ENCODE measurements around the gene YWHAH. TPM values are rescaled to one million over a fixed set of nuclear protein-coding genes. Genes with fewer than 3 reads are reported as not detected.
"Not testable (repeated sequence)": the region's sequence is repeated elsewhere in the genome, so short reads cannot be mapped to it uniquely, and the experiment has no call there.

The YWHAH gene
- polyA plus RNA-seq, 3 donors: 98.4 to 133 (median 110) TPM

DNA sequence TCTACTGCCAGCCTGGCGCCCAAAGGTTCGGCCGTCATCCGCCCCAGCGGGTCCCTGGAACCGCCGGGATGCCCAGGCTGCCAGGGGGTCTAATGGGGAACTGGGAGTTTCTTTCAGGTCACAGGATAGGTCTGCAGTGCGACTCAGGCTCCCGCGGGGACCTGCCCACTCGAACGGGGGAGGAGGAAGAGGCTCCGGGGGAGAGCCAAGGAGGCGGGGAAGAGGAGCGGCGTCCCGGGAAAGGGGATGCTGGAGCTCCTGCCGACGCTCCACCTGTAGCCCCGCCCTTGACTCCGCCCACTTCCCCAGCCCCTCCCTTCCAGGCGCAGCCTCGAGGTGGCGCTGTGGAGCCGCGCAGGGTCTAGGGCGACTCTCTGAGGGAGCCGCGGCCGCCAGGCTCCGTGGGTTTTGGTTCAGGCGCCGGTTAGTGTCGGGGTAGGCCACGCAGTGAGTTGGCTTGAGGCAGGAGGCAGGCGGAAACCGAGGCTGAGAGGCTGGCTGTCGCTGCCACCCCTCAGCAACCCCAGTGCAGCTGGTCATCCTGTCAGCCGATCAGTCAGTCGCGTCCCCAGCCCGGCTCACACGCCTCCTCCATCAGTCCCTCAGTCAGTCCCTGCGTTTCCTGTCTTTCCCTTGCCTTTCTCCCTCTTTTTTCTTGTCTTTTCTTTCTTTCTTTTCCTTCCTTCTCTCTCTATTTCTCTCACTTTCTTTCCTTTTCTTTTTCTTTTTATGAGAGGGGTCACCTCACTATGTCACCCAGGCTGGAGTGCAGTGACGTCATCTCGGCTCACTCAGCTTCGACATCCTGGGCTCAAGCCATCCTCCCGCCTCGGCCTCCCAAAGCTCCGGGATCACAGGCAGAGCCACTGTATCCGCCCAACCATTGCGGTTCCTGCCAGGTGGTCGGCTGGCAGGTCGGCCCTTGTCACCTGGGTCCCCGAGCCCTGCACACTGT is 26.4 kb downstream of the YWHAH start:
- DNase-seq: peak; percentile 86

- no peak for DNase-seq
Measured at GRCh38 chr22:31972180-31972579, 27.8 kb downstream of the YWHAH start.

GRCh38 chr22:31973739-31974138 is 29.4 kb downstream of the YWHAH start:
- DNase-seq: no peak

GRCh38 chr22:31977141-31977841 is 33.0 kb downstream of the YWHAH start:
- peak; percentile 65 for DNase-seq

DNA sequence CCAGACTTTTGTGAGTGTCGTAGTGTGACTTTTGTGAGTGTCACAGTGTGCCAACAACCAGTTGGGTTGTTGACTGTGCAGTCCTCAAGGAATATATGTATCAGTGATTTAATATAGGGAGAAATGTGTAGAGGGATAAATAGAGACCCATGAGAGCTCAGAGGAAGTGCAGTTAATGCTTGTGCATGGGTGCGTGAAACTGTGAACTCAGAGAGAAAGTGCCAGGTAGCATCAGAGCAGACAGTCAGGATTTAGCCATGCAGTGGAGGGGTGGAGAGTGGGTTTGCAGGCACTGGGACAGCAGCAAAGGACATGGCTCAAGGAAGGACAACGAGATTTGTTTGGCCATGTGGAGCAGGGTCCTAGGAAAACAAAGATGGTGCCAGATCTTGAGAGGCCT is 33.6 kb downstream of the YWHAH start:
- DNase-seq: no peak

GRCh38 chr22:31980628-31981027 is 36.3 kb downstream of the YWHAH start:
- no peak for DNase-seq

- DNase-seq: not testable (repeated sequence)
Measured at GRCh38 chr22:31981976-31982375, 37.6 kb downstream of the YWHAH start.

DNA sequence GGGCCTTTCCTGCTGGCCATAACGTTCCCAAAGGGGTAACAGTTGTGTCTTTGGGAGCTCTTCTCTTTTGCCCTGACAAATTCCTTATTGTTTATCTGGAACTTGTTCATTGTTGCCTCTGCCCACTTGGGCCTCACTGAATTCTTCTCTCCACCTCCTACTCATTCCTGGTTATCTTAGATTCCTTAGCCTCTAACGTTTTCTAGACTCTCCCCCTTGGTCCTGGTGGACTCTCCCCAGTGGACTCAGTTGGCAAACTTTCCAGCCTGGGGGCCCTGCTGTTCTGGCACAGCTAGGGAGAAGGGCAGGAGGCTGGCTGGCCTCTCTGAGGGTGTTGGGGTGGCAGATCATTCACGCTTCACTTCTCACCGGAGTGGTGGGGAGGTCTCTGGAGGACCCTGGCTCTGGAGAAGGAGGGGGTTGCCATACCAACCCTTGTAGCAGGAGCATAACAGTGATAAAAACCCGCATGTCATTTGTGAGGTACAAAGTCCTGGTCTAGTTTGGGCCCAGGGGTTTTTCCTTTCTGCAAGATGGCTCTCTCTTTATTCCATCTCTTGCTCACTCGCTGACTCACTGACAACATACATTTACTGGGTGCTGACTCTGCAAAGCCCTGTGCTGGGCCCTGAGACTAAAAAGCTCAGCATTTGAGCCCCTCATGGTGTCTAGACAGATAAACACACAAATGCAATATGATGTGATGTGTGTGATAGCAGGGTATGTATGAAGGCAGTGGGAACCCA is 39.7 kb downstream of the YWHAH start:
- DNase-seq: no peak

DNA sequence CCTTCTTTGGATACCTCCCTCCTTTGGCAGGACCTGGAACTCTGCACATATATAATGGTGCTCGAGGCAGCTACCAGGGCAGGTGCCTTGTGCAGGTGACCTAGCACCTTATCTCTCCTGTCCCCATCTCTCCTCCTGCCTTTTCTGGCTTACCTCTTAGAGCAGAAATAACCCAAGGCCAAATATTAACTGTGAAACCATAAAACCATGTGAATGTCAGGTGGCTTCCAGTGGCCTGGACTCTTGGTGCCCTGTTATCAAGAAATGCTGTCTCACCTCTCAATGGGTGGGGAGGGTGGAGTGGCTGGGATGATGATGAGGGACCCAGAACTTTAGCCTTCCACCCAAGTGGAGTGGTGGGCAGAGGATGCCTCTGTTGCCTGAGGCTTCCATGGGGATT is 42.9 kb downstream of the YWHAH start:
- DNase-seq: no peak

DNA sequence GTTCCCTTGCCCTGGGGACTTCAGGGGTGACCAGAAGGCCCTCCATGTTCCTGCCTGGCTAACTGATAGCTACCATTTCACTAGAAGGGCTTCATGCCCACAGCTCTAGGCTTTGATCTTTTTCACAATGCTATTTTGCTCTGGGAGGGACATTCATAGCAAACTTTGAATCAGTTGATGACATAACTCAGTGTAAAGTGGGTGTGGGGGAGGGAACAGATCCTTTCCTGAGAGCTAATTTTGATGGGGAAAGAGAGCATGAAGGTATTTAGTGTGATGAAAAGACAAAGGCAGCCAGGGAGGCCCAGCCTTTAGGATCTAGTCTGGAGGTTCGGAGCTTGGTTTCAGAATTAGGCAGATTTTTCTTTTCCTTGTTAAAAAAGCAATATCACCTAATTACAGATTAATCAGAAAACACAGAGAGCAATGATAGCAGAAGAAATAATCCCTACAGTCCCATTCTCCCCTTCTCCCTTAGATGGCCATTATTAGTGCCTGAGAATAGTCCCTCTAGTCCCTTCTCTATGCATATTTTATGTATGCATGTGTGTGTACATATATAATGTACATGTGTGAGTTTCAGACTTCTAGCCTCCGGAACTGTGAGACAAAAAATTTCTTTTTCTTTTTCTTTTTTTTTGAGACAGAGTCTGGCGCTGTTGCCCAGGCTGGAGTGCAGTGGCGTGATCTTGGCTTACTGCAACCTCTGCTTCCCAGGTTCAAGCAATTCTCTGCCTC is 46.9 kb downstream of the YWHAH start:
- DNase-seq: no peak

GRCh38 chr22:31995046-31995445 is 50.7 kb downstream of the YWHAH start:
- DNase-seq: no peak

GRCh38 chr22:31995807-31996206 is 51.5 kb downstream of the YWHAH start:
- no peak for DNase-seq

GRCh38 chr22:31998784-31999385 is 54.5 kb downstream of the YWHAH start:
- DNase-seq: no peak

DNA sequence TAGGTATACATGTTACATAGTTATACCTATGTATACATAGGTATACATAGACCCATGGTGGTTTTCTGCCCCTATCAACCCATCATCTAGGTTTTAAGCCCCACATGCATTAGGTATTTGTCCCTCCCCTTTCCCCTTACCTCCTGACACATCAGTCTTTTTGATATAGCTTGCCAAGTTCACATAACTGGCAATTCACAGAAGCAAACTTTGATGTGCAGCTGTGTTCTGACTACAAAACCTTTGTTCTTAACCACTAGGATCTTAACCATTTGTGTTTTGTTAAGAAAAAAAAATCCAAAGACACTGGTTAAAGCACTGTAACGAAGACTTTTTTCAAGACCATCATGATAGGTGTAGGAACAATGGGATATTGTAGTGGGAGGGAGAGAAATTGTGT is 55.8 kb downstream of the YWHAH start:
- DNase-seq: no peak

- no peak for DNase-seq
Measured at GRCh38 chr22:32005453-32005852, 61.1 kb downstream of the YWHAH start.

Other genes with a start within 250 kb of the YWHAH start
- gene PRR14L, start 194.4 kb upstream of the YWHAH start, polyA plus RNA-seq (ENCODE audit: insufficient read length in 3 of 3): 10 to 100 TPM; 23.7 to 29.5 (median 29.0) TPM
- gene DEPDC5, start 190.5 kb upstream of the YWHAH start, polyA plus RNA-seq (ENCODE audit: insufficient read length in 3 of 3): 10 to 100 TPM; 14.2 to 18.3 (median 18.2) TPM
- under 1 TPM; 0.52 to 0.73 (median 0.61) TPM for gene SLC5A1, start 98.7 kb downstream of the YWHAH start, polyA plus RNA-seq (ENCODE audit: insufficient read length in 3 of 3)
- gene C22orf42, start 214.8 kb downstream of the YWHAH start, polyA plus RNA-seq (ENCODE audit: insufficient read length in 3 of 3): not detected

Measured in renal pelvis (tissue), 4 donors.